Renal cortex interstitium (tissue), 11 donors: ENCODE data around the gene RAE1. TPM values are rescaled to one million over a fixed set of nuclear protein-coding genes. Genes with fewer than 3 reads are reported as not detected.
"Not testable (repeated sequence)": the region's sequence is repeated elsewhere in the genome, so short reads cannot be mapped to it uniquely, and the experiment has no call there.

ENCODE experiments used
- DNase-seq, 11 donors: peaks; one replicate each; pipeline ENCODE4 v3.0.0-alpha.2; 2013; ENCODE audit warnings: low read depth in 9 of 11, low spot score in 4 of 11; ENCODE audit errors: extremely low read depth in 1 of 11
- polyA plus RNA-seq, 3 donors: library from polyadenylated mRNA; unstranded; fragments of 120-200 nt; gene quantifications; one replicate each; pipeline ENCODE4 v1.2.1, GENCODE V29; 2013; ENCODE audit not compliant: insufficient read length in 3 of 3

The RAE1 gene
- polyA plus RNA-seq, 3 donors = 55.7 to 63.6 (median 60.7) TPM

DNA sequence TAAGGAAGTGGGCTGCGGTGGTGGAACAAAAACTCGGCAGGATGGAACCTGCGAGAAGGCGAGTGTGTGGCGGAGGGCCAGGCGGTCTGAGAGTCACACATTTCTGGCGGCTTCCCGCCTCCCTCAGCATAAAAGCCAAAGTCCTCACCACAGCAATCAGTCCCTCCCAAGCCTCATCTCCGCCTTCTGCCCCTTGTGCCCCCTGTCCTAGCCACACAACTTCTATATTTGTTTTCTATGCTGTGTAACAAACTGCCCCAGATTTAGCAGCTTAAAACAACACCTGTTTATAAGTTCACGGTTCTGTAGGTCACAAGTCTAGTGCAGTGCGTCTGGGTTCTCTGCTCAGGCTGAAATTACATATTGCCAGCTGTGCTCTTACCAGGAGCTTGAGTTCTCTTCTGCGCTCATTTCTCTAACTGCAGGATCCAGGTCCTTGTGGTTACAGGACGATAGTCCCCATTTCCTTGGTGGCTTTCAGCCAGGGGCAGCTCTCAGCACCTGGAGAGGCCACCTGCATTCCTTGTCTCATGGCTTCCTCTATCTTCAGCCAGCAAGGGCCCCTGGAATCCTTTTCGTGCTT is 33.2 kb upstream of the RAE1 start:
- DNase-seq = no peak

DNA sequence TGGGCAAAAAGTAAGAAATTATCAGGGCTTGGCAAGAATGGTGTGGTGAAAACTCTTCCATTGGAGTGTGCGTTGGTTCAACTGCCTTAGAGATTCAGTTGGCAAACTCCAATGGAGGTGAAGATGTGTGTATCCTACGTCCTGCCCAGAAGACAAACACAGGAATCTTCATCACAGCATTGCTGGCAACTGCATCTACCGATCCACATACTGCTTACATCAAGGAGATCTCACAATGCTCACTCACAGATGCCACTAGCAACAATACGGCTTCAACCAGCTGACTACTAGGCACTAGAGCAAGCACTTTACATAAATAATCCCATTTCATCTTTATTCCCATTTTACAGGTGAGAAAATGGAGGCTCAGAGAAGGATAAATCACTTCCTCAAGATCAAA is 31.5 kb upstream of the RAE1 start:
- no peak for DNase-seq

DNA sequence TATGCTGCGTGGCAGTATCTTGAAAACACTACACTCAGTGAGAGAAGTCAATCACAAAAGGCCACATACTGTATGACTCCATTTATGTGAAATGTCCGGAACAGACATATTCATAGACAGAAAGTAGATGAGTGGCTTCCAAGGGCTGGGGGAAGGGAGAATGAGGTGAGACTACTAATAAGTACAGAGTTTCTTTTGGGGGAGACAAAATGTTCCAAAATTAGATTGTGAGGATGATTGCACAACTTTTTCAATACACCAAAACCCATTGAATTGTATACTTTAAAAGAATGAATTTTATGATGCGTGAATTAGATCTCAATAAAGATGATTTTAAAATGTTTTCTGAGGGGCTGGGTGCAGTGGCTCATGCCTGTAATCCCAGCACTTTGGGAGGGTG is 30.7 kb upstream of the RAE1 start:
- no peak for DNase-seq

DNA sequence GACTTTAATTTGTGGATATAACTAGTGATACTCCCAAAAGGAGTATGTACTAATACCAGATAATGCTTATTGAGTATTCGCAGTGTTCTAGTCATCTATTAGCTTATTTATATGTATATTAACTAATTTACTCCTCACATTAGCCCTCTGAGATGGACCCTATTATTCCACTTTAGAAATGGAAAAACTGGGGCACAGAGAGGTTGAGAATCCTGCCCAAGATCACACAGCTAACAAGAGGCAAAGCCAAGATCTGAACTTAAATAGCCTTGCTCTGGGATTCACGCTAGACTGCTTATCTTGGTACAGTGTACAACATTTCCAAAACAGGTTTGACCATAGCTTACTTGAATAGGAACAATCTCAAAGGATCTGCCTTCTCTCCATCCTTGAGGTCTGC is 29.9 kb upstream of the RAE1 start:
- DNase-seq = no peak

DNA sequence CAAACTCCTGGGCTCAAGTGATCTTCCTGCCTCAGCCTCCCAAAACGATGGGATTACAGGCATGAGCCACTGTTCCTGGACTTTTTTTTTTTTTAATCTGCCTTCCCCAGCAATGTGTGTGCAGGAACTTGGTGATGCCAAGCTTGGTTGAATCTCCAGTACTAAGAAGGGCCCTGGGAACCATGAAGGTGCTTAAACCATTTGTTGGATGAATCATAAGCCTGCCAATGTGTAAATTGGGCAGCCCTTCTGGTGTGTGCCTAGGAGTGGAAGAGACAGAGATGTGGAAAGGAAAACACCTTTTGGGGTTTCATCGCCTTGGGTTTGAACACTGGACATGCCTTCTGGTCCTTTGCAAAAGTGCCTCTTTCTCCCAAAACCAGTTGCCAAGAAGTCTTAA is 28.6 kb upstream of the RAE1 start:
- no peak for DNase-seq

DNA sequence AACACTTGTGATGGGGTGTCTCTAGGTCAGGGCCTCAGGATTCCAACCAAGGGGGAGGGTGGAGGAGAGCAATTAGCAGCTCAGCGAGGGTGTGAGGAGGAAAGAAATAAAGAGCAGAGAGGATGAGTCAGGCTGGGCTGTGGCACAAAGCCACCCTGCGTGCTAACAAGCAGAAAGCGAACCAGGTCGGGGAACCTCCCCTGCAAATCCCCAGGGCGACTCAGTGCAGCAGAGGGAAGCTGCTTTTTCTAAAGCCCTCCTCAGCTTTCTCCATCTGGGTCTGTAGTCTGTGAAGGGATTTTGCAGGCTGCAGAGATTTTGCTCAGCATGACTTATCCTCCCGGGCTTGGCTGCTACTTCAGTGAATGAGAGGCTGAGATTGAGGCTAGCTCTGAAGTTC is 28.0 kb upstream of the RAE1 start:
- no peak for DNase-seq

DNA sequence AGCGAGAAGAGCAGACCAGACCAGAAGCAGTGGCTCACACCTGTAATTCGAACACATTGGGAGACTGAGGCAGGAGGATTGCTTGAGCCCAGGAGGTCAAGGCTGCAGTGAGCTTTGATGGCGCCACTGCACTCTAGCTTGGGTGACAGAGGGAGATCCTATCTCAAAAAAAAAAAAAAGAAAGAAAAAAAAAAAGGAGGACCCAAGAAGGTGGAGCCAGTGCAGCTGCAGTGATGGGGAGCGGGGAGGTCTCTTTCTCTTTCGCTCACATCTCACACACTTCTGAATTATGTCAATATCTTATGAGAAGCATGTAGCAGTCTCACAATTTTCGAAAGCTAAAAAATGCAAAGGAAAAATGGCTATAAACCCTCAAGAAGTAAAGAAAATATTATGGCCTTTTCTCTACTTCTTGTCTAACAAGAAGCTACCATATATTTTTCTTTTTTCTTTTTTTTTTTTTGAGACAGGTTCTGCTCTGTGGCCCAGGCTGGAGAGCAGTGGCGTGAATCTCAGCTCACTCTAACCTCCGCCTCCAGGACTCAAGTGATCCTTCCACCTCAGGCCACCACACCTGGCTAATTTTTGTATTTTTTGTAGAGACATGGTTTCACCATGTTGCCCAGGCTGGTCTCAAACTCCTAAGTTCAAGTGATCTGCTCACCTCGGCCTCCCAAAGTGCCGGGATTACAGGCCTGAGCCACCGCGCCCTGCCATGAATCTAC is 25.3 kb upstream of the RAE1 start:
- no peak for DNase-seq

DNA sequence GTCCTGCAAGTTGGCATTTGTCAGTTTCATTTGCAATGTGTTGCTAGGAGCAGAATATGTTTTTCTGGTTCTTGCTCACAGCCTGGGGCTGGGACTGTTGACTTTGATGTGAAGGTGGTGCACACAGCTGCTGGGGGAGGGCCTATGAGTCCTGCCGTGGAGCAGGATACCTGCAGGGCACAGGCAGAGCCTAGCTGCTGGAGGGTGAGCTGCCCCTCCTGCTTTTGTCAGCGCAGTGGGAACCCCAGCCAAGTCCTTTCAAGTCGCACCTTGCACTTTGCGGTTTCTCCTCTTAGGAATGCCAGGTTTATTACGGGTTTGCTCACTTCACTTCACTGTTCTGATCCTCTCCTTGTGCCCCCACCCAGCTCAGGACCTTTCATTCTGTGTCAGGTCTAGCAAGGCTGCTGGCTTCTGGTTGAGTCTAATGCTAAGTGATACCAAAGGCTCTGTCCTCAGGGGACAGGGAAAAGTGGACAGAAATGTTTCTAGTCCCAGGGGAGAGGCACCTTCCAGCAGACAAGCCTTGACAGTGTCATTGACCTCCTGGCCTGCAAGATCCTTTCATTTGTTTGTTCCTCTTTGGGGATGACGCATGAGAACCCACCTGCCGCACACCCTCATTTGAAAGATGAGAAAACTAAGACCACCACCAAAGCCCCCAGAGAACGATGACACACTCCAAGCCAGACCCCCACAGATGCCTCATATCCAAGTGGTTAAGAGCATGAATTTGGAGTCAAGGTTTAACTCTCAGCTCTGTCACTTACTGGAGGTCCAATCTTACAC is 24.2 kb upstream of the RAE1 start:
- DNase-seq = peak in 8 of 11 donors; percentile 24 to 69 (median 46)

DNA sequence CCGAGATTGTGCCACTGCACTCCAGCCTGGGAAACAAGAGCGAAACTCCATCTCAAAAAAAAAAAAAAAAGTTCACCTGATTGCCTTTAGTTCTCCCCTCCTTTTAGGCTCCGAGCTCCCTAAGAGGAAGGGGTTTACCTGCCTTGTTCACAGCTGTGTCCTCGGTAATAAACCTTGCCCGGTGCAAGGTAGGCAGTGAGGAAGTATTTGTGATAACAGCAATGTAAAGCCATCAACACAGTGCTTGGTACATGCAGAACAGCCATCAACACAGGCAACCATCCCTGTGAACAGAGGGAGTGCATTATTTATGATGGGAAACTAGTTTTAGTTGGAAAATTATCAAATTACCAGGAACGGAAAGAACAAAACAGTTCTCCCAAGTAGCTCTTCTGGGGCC is 23.2 kb upstream of the RAE1 start:
- DNase-seq = no peak

DNA sequence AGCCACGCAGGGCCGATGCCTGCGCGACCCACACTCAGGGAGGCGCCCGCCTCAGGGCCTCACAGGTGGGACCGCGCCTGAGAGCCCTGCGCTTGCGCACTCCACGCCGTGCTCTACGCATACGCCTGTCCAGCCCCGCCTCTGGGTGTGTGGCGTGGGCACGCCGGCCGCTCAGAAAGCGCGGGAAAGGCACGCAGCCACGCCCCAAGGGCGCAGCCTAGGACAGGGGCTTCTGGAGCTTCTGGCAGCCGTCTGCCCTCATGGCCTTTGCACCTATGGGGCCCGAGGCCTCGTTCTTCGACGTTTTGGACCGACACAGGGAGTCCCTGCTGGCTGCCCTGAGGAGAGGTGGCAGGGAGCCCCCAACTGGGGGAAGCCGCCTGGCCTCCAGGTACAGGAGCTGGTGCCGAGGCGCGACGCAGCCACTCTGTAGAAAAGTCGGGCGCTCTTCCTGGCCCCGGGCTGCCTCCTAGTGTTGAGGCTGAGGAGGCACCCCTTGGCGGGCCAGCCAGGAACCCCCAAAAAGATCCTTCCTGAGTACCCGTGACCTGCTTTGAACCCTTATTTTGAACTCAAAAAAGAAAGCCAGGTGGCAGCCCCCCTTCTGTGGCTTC is 21.3 kb upstream of the RAE1 start, which contains the start of gene SPO11:
SPO11 (plus strand) TSS at position 196 of the 614 bp plus-strand sequence; CDS start at position 261, 65 bp downstream.
- DNase-seq = no peak

DNA sequence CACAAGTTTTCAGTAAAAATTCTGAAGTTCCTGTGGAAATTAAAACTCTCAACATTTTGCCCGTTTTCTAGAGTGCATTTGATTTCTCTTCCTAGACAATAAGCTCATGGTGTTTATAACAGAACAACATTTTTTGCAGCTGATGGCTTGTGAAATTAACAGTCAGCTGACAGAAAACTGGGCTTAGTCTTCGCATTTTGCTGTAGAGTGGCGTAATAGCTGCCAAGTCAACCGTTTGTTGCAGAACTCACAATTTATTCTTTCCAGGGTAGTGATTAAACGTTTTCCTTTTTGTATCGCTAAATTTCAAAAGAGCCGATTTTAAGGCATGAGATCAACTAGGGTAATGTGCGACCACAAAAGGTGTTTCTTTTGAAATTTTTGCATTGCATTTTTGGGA is 20.1 kb upstream of the RAE1 start:
- no peak for DNase-seq

DNA sequence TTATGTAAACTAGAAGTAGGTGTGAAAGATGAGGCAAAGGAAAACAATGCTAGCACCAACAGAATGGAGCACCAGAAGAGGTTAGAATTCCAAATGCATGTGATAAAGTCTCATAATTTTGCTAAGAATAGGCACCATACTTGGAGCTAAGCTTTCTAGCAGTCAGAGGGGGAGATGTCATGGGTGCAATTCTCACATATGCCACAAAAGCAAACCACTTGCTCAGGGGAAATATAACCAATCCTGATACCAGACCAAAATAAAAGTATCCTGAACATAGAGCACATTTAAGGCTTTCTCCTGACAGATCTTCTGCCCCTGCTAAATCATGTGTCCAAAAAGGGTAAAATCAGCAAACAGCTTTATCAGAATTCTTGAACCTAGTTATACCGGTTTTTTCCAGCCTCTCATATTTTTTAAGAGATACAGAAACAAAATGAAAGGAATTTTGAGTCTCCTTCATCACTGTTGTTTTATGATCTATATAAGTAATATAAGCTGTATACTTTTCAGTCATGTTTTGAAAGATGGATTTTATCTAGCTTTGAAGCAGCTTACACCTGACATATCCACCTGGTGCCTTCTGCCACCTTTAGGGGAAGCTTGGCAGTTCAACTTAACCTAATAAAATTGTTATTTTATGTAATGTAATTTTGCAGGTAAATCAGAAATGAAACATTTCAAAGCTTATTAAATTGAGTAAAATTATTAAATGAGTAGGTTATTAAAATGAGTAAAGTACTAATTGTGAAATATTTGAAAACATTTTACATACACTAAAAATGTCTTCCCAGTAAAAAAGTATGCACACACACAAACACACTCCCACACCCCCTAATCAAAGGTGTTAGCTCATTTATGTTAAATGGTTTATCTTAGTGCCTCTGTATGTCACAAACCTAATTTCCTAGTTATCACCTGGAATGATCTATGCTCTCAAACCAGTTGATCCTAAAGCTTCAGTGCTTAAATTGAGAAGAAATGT is 18.7 kb upstream of the RAE1 start:
- no peak for DNase-seq

DNA sequence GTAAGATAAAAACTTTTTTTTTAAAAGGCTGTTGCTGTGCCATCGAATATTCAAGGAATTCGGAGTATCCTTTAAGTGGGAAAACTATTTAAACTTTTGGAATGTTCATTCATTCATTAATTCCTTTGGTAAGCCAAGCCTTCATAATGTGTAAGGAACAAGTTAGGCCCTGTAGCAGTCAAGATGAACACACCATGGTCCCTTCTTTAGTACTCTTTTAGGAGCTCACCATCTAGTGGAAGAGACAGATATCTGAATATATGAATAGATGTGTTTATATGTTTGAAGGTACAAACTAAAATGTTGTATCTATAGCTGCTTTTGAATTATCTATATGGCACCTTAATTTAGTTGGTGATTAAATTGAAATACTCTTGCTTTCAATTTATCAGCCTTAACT is 15.7 kb upstream of the RAE1 start:
- DNase-seq = no peak

DNA sequence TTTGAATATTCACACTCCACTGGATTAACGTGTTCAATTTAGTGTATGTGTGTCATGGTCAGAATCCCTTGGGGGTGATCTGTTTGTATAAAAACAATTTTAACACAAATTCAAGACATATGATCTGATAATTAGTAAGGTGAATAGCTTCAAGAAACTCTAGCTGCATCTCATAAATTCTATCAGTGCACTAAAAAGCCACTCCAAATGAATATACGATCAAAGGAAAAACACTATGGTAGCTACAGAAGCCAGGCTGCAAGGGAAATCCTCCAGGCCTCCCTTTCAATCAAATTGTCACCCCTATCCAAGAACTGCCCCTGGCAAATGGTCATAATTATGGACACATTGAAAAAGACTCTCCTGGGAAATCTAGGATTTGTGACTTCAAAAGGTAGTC is 9.4 kb upstream of the RAE1 start:
- DNase-seq = no peak

DNA sequence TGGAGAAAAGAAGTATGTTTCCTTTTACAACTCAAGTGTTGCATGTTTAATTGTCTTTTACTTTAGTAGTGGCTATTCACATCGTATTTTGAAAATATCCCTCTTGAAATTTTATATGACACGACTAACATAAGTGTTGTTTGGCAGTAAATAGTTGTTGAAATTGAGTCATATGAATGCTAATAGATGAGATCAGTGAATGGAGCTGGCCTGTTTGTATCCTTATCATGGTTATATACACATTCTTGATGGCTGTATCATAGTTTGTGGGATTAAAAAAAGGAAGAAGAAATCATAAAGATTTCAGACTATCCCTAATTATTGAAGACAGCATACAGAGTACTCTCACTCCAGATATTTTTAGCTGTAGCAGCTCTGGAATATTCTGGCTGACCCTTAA is 8.2 kb upstream of the RAE1 start:
- DNase-seq = no peak

DNA sequence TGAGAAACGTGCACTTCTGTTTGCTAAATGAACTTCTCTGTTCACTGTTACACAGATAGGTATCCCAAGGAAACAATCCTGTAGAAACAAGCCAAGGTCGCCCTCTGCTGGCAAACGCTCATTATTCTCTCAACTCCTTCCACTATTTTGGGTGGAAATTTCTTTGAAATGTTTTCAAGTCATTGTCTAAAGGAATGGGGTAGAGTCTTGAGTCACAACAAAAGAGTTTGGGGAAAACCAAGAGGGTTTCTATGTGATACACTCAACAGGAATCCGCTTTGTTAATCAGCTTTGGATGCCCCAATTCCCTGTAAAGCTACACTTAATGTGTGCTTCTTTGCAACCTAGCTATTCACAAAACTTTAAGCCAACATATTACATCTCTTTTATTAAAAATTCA is 4.6 kb upstream of the RAE1 start:
- DNase-seq = peak in 7 of 11 donors; percentile 48 to 75 (median 64)

DNA sequence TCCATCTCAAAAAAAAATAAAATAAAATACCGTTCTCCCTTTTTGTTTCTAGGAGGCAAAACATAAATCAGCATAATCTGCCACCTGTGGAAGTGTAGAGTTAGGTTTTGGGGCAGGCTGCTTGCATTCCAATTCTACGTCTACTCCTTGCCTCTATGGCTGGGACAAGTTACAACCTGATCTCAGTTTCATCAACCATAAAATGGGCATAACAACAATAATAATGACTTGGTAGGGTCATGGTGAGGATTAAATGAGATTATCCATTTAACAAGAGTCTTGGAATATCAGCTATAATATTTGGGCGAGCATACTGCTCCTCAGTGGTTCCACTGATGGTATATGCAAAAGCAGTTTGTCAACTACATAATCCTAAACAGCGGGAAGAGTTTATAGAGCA is 3.7 kb upstream of the RAE1 start:
- DNase-seq = no peak

DNA sequence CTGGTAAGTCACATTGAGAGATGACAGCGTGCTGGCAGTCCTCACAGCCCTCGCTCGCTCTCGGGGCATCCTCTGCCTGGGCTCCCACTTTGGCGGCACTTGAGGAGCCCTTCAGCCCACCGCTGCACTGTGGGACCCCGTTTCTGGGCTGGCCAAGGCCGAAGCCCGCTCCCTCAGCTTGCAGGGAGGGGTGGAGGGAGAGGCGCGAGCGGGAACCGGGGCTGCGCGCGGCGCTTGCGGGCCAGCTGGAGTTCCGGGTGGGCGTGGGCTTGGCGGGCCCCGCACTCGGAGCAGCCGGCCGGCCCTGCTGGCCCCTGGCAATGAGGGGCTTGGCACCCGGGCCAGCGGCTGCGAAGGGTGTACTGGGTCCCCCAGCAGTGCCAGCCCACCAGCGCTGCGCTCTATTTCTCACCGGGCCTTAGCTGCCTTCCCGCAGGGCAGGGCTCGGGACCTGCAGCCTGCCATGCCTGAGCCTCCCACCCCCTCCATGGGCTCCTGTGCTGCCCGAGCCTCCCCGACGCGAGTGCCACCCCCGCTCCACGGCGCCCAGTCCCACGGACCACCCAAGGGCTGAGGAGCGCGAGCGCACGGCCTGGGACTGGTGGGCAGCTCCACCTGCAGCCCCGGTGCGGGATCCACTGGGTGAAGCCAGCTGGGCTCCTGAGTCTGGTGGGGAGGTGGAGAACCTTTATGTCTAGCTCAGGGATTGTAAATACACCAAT is 2.7 kb upstream of the RAE1 start:
- not testable (repeated sequence) for DNase-seq
